NCI-H146 treated with DMSO at 0.1 percent for 48 hours (cell line): ENCODE data around the gene PLEK.
"Not testable (repeated sequence)": the region's sequence is repeated elsewhere in the genome, so short reads cannot be mapped to it uniquely, and the experiment has no call there.

Source experiments
- DNase-seq: peaks from one replicate; lab custom pipeline; 2025; ENCODE audit not compliant: unreplicated experiment; lab: John Stamatoyannopoulos, UW

Gene PLEK

DNA sequence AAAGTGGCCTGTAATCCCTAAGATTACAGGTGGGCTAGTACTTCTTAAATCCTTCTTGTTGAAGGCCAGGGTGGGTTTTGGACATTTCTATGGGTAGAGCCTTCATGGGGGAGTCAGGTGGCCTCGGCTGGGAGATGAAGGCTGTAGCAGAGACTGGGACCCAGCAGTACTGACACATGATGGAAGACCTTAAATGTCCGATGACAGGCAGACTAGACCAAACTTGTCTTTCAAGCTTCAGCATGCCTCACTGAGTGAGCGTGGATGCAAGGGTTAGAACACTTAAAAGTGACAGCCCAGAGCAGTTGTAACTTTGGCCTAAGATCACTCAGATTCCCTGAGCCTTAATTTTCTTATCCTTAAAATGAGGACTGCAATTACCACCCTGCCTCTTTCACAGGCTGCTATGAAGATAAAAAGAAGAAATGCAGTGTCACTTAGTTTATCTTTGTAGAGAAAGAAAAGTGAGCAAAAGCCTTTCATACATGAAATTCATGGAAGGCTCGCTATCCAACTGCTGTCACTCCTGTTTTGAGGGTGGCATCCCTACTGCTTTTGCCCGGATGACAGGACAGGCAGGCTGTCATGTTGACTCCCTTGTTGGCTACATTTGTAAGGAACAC lies 19.5 kb downstream of the PLEK start:
- no peak for DNase-seq

DNA sequence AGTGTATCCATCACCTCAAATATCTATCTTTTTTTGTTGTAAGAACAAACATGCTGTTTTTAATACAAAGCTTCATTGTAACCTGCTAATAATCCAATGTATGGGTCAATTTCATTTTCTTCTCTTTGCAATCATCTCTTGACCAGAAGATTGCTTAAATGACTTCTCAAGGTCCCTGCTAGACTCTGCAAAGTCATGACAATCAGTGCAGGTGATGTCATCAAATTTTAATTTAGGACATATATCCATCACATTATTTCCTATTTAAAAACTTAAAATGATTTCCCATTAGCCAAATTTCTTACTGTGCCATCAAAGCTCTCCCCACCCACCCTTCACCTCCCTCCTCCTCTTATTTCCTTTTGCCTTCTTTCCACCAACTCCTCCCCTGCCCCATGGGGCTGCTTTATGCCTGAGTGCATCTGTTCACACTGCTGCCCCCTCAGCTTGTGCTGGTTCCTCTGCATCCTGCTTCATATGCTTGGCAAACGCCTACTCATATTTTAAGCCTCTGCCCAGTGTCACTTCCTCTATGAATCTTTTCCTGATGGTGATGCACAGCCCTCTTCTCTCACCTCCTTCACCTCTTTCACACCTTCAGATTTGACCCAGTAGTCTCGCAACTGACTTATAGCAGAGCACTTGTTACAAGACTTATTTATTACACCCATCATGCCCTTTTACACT lies 20.3 kb downstream of the PLEK start:
- DNase-seq: no peak

DNA sequence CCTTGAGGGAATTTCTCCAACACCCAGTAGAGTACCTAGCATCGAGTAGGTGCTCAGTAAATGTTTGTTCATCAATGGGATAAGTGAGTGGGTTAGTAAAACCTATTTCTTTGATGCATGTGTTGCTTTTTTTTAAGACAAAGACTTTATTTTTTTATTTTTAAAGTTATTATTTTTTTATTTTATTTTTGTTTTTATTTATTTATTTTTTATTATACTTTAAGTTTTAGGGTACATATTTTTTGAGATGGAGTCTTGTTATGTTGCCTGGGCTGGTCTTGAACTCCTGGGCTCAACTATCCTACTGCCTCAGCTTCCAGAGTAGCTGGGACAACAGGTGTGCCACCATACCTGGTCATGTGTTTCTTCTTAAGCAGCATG lies 20.8 kb downstream of the PLEK start:
- no peak for DNase-seq

DNA sequence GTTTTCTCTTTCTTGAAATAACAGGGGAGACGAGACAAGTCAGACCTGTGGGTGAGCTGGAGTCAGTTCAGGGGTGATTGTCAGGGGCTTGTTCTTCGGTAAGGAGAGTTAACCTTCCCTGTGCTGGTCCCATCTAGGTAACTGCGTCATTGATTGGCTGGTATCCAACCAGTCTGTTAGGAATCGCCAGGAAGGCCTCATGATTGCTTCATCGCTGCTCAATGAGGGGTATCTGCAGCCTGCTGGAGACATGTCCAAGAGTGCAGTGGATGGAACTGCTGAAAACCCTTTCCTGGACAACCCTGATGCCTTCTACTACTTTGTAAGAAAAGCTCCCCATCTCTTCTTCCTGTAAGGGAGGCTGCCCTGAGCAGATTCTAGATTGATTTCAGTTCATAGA lies 21.3 kb downstream of the PLEK start:
- DNase-seq: no peak

DNA sequence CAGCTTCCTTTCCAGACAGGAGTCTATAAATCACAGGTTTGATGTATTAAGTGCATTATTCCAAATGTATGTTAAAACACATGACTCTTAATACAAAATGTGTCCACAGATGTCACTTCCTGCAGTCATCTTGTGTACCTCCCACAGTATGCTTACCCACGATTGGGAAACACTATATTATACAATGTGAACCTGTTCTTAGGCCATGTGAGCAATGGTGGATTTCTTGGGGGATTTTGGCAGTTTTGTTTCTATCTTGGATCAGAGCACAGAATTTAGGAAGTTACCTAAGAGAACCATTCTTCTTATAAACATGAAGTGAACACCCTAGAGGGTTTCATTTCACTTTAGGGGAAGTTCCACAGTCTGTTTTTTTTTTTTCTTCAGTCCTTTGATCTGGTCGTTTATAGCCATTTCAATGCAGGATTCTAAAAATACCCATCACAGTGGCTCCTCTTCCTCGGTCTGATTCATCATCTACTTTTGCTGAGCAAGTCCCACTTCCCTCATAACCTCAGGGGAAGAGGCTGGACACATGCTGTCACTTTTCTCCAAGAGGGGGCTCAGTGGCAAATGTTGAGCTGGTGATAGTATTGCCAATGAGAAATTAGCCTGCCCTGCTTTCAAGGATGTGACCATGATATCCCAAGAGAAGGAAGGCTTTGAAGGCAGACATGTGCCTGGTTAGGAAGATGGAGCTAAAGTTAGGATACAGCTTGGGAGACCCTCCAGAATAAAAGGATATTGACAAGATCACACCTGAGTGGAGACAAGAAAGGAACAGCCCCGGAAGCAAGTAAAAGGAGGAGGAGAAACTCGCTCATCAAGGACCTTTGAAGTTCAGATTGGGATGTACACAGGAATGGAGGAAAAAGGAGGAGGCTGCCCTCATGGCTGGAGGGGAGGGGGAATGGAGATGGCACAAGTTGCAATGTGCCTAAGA lies 22.6 kb downstream of the PLEK start:
- no peak for DNase-seq

DNA sequence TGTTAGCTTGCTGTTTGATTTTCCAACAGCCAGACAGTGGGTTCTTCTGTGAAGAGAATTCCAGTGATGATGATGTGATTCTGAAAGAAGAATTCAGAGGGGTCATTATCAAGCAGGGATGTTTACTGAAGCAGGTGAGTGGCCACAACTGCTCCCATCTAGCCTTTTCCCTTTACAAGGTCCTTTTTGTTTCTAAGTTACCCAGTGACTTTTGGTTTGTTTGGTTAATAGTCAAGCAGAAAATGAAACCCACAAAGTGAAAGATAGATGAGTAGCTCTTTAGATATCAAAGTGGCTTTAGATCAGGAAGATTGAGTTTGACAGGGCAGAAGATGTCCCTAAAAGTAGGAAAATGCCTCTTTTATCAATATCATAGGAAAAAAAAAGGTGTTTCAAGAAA lies 23.3 kb downstream of the PLEK start:
- DNase-seq: no peak

DNA sequence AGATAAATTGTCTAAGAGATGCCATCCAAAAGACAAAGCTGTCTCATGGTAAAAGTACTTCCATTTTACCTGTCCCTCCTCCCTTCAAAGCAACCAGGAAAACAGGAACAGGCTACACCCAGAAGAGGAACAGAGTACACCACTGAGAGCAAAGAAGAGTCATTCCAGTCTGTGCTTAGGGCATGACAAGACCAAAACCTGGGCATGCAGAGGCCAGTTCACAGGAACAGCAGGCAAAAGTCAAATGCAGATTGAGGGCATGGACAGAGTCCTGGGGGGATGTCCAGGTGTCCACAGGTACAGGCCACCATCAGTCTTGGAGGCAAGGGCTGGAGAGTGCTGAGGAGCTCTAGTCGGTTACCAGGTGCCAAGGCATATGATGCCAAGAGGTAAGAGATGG lies 23.7 kb downstream of the PLEK start:
- no peak for DNase-seq

DNA sequence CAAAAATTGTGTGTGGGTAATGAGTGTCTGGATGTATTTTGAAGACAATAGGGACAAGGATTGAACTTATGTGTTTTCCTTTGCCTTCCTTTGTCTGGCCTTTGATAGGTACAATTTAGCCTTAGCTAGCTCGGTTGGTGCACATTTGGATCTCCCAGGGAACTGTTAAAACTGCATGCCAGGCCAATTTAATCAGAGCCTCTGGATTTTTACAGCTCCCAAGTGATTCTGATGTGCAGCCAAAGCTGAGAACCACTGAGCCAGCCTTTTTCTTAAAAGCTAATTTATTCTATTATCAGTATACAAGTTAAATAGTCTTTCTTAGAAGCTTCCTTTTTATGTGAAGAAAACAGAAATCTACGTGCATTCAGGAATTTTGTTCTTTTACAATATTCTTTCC lies 25.0 kb downstream of the PLEK start:
- no peak for DNase-seq

DNA sequence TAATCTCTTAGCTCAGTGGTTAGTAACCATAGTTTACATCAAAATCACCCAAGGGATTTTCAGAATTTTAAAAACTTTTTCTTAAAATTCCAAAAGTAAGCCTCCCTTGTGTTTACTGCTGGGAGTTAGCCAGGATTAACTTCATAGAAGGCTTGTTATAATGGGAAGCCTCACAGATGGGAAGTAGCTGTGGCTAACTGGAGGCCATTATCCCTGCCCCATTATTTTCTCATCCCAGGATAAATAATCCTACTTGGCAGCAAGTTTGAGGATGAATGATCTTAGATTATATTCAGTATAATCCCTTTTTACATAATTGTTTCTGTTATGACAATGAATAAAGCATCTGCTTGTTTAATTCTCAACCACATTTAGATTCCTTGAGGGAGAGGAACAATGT lies 25.5 kb downstream of the PLEK start:
- DNase-seq: no peak

DNA sequence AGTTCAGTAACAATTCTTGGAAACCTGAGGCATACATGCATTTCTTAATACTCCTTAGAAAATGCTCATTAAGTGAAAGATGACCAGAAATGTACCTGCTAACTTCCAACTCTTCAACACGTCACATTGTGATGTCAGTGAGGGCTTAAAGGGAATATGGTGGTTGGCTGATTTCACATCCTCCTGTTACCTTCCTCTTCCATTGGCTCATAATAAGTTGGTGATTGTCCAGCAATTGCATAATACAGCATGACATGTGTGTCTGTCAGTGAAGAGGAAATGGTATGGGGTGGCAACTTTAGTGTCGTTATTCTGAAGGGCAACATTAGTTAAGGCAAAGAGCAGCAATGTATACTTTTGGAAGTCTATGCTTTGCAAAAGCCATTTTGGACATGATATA lies 26.0 kb downstream of the PLEK start:
- DNase-seq: no peak

DNA sequence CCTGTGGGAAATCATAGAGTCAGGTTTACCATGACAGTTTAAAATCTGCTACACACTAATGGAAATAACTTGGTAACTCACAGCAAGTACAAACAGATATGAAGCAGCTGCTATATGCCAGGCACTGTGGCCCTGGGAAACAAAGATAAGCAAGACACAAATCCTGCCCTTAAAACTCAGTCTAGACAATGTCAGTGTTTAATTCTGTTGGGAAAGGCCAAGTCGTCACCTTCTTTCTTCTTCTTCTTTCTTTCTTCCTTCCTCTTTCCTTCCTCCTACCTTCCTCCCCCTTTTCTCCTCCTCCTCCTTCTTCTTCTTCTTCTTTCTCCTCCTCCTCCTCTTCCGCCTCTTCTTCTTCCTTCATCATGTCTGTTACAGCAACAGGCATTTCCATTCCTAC lies 26.8 kb downstream of the PLEK start:
- DNase-seq: no peak

DNA sequence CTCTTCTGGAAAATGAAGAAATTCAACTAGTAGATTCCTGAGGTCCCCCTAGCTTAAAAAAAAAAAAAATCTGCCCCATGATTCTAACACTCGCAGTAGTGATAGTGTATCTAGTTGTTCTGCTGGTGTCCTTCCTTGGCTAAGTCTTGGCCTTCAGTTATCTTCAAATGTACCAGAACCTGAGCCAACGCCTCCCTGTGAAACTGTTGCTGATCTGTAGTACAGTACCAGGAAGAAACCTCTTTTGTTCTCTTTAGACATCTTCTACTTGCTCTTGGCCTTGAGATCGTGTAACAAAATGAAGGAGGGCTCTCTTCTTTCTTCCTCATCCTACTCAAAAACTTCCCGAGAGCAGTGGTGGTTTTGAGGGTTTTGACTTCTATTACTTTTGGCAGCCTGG lies 31.0 kb downstream of the PLEK start:
- no peak for DNase-seq

DNA sequence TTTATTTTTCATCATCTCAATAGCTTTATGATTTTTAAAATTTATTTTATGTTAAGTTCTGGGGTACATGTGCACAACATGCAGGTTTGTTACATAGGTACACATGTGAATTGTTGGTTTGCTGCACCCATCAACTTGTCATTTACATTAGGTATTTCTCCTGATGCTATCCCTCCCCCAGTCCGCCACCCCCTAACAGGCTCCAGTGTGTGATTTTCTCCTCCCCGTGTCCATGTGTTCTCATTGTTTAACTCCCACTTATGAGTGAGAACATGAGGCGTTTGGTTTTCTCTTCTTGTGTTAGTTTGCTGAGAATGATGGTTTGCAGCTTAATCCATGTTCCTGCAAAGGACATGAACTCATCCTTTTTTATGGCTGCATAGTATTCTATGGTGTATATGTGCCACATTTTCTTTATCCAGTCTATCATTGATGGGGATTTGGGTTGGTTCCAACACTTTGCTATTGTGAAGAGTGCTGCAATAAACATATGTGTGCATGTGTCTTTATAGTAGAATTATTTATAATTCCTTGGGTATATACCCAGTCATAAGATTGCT lies 32.7 kb downstream of the PLEK start:
- not testable (repeated sequence) for DNase-seq

DNA sequence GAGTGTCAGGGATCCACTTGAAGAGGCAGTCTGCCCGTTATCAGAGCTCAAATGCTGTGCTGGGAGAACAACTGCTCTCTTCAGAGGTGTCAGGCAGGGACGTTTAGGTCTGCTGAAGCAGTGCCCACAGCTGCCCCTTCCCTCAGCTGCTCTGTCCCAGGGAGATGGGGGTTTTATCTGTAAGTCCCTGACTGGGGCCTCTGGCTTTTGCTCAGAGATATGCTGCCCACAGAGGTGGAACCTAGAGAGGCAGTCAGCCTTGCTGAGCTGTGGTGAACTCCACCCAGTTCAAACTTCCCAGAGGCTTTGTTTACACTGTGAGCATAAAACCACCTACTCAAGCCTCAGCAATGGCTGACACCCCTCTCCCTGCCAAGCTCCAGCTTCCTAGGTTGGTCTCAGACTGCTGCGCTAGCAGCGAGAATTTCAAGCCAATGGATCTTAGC lies 38.1 kb downstream of the PLEK start:
- no peak for DNase-seq

DNA sequence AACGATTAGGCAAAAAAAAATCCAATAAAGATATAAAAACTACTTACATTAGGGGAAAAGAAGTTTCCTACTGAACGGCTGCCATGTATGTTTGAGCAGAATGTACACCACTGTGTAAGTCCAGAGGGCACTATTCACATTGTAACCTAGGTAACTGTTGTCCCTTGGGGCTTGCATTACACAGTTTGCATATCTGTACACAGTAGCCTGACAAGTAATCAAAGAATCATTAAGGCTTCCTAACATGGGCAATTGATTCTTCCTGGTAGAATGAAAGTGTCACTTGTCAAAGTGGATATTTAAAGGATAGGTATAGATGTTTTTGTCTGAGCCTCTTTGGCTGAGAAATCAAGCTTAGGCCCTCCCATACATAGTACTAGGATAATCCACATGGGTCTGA lies 39.1 kb downstream of the PLEK start:
- DNase-seq: no peak

DNA sequence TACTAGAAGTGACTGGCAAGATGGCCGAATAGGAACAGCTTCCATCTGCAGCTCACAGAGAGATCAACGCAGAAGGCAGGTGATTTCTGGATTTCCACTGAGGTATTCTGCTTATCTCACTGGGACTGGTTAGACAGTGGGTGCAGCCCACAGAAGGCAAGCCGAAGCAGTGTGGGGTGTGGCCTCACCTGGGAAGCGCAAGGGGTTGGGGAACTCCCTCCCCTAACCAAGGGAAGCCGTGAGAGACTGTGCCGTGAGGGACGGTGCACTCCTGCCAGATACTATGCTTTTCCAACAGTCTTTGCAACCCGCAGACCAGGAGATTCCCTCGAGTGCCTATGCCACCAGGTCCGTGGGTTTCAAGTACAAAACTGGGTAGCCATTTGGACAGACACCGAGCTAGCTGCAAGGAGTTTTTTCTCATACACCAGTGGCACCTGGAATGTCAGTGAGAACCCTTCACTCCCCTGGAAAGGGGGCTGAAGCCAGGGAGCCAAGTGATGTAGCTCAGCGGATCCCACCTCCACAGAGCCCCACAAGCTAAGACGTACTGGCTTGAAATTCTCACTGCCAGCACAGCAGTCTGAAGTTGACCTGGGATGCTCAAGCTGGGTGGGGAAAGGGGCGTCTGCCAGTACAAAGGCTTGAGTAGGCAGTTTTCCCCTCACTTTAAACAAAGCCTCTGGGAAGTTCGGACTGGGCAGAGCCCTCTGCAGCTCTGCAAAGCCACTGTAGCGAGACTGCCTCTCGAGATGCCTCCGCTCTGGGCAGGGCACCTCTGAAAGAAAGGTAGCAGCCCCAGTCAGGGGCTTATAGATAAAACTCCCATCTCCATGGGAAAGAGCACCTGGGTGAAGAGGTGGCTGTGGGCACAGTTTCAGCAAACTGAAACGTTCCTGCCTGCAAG lies 40.1 kb downstream of the PLEK start:
- no peak for DNase-seq

DNA sequence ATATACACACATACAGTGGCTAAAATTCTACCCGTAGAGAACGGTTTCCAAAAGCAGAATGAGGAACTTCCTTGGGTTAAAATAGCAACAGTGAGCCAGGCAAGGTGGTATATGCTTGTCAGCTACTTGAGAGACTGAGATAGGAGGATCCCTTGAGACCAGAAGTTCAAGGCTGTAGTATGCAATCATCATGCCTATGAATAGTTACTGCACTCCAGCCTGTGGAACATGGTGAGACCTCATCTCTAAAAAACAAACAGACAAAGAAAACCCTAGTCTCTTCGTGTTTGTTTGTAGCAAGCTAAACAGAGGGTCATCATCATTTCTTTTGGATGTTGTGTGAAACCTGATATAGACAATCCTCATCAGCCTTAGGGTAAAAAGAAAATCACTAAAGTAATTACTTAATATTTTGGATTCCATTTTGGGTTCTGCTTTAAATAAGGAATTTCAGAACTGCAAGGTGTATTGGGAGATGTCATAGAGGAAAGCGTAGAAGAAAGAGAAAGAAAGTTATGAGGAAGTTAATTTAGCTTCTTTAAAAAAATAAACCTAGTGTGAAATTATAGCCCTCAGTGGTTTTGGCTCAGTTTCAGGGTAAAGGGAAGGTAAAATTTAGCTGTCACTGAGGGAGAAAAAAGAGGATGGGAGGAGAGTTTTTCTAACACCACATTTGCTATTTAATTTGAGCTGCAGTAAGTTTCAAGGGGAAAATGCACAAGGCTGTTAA lies 46.5 kb downstream of the PLEK start:
- no peak for DNase-seq

DNA sequence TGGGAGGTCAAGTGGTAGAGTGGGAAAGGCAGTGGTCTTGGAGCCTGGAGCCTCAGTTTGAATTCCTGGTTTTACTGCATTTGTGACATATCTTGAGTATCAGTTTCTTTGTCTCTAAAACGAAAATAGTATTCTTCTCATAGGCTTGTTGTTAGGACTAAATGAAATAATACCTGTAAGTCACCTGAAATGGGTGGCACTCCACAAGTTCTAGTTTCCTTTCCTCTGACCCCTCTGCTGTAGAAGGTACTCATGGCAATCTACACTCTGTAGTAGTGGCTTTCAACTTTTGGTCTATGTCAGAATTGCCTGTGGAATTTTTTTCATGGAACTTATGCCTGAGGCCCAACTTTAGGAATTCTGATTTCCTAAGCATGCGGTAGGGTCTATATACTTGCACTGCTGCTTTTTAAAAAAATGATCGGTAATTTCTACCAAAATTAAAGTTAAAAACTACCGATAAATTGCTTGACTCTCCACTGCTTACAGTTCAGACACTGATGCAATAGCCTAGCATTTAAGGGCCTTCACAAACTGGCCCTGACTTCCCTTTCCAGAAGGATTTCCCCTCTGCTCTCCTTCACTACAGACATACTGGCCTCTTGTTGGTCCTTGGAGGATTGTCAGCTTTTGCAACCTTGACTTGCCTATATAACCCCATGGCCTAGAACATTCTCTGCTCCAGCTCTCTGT lies 47.2 kb downstream of the PLEK start:
- no peak for DNase-seq

DNA sequence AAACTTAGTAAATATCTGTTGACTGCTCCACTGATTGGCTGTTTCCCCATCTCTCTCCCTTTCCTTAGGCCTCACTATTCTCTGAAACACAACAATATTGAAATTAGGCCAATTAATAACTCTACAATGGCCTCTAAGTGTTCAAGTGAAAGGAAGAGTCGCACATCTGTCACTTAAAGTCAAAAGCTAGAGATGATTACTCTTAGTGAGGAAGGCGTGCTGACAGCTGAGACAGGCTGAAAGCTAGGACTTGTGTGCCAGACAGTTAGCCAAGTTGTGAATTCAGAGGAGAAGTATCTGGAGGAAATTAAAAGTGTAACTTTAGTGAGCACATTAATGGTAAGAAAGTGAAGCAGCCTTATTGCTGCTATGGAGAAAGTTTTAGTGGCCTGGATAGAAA lies 48.4 kb downstream of the PLEK start:
- DNase-seq: no peak
